Natural killer cell (primary cell): ENCODE data around the gene PIP4K2B. TPM values are rescaled to one million over a fixed set of nuclear protein-coding genes. Genes with fewer than 3 reads are reported as not detected.

Source experiments
- ATAC-seq, 3 donors: fragments of 150-1000 bp in 2 of 3; fragments of 200-7000 bp in 1 of 3; cut with Tn5 transposase; 1 replicate in 1 of 3; 2 replicates in 2 of 3; pipeline ENCODE4 v1.10.0; 2021; ENCODE audit warnings: mild to moderate bottlenecking in 2 of 3, moderate library complexity in 2 of 3
- DNase-seq, 2 donors: peaks; one replicate each; pipeline versions ENCODE4 v3.0.0 to v3.0.0-alpha.2; 2013 to 2021; ENCODE audit warnings: mixed read lengths in 1 of 2
- H3K27ac ChIP-seq: one replicate; pipeline ENCODE4 v1.5.1; 2013; ENCODE audit warnings: mild to moderate bottlenecking, low read length
- H3K27me3 ChIP-seq: one replicate; pipeline ENCODE4 v1.6.1; 2013; ENCODE audit warnings: low read length; ENCODE audit not compliant: control insufficient read depth, insufficient read depth
- H3K36me3 ChIP-seq: one replicate; pipeline ENCODE4 v1.6.1; 2013; ENCODE audit warnings: low read length; ENCODE audit not compliant: control insufficient read depth, insufficient read depth
- H3K4me1 ChIP-seq: one replicate; pipeline ENCODE4 v1.6.1; 2013; ENCODE audit warnings: low read length; ENCODE audit not compliant: control insufficient read depth, insufficient read depth
- H3K4me3 ChIP-seq: one replicate; pipeline ENCODE4 v1.5.1; 2013; ENCODE audit warnings: low read length
- H3K9me3 ChIP-seq: one replicate; pipeline ENCODE4 v1.6.1; 2013; ENCODE audit warnings: low read length; ENCODE audit not compliant: control insufficient read depth, insufficient read depth
- H3K27ac Mint-ChIP-seq, 2 donors: one replicate each; pipeline ENCODE4 v1.8.0; 2022; ENCODE audit warnings: mild to moderate bottlenecking in 2 of 2, mixed read lengths in 2 of 2, moderate library complexity in 1 of 2
- H3K27me3 Mint-ChIP-seq, 2 donors: one replicate each; pipeline ENCODE4 v1.8.0; 2022; ENCODE audit warnings: low read depth in 2 of 2, mixed read lengths in 2 of 2
- H3K36me3 Mint-ChIP-seq: one replicate; pipeline ENCODE4 v1.8.0; 2022; ENCODE audit warnings: mixed read lengths
- H3K4me1 Mint-ChIP-seq, 2 donors: one replicate each; pipeline ENCODE4 v1.8.0; 2022; ENCODE audit warnings: mixed read lengths in 2 of 2
- H3K4me3 Mint-ChIP-seq: one replicate; pipeline ENCODE4 v1.8.0; 2022; ENCODE audit warnings: mild to moderate bottlenecking, moderate library complexity, mixed read lengths
- H3K9me3 Mint-ChIP-seq, 2 donors: one replicate each; pipeline ENCODE4 v1.8.0; 2022; ENCODE audit warnings: mixed read lengths in 2 of 2
- CTCF ChIP-seq: fragments of 200-600 bp; IDR thresholded peaks from one replicate; pipeline ENCODE4 v1.8.0; 2022; ENCODE audit warnings: antibody characterized with exemption
- WGBS: methylation state at CpG from one replicate; pipeline ENCODE4 v1.1.7; 2013; ENCODE audit warnings: missing lambda C conversion rate; ENCODE audit not compliant: insufficient coverage; 5-methylcytosine and 5-hydroxymethylcytosine counted together
- intact Hi-C: fragments of 100-400 bp; cut with micrococcal nuclease; formaldehyde crosslinking; loops from one replicate; pipeline ENCODE4 v1.14.2; 2022
- total RNA-seq, 4 donors: library from RNA; stranded (reverse); fragments of 120-200 nt in 1 of 4; gene quantifications; one replicate each; pipeline versions ENCODE4 v1.2.3 to v1.2.4, GENCODE V29; 2013 to 2022

The PIP4K2B gene
- total RNA-seq, 3 donors from 2014 or later (not counting 1 experiment from before 2014, with no cell fraction given): 26.8 to 36.8 (median 36.3) TPM

- no peak for ATAC-seq
- Mint-ChIP-seq H3K4me3 (no peak overlapping the region), H3K36me3 (no peaks in the 10 kb centered on the region), H3K27ac (peak overlapping the region; percentile 53 to 61), H3K9me3 (no peaks in the 10 kb centered on the region), H3K4me1 (peaks cover 36 to 47% of the 10 kb centered on the region in 2 donors), H3K27me3 (no peaks in the 10 kb centered on the region)
- H3K4me3 ChIP-seq: no peak overlapping the region
- TF ChIP-seq CTCF: no peak
- H3K27me3 ChIP-seq: no peaks in the 10 kb centered on the region
- H3K9me3 ChIP-seq: no peaks in the 10 kb centered on the region
- 96% methylated on average over 28 of the region's 29 CpGs for WGBS
- intact Hi-C loops: no loop called here
- peaks cover 23% of the 10 kb centered on the region for H3K4me1 ChIP-seq
- peaks cover 77% of the 10 kb centered on the region for H3K36me3 ChIP-seq
- no peak overlapping the region for H3K27ac ChIP-seq
- no peak for DNase-seq
These were observed 79.9 kb downstream of the PIP4K2B start for GRCh38 chr17:38719289-38719942.

GRCh38 chr17:38717139-38717745, 82.1 kb downstream of the PIP4K2B start:
- no peaks in the 10 kb centered on the region for H3K36me3 Mint-ChIP-seq
- peaks cover 22 to 35% of the 10 kb centered on the region in 2 donors for H3K4me1 Mint-ChIP-seq
- no peak overlapping the region for H3K4me3 ChIP-seq
- 90% methylated on average over 12 of the region's 12 CpGs for WGBS
- no peak overlapping the region for H3K4me3 Mint-ChIP-seq
- no peaks in the 10 kb centered on the region for H3K9me3 Mint-ChIP-seq
- no peak for ATAC-seq
- H3K27me3 Mint-ChIP-seq: no peaks in the 10 kb centered on the region
- peaks cover 89% of the 10 kb centered on the region for H3K36me3 ChIP-seq
- H3K27ac ChIP-seq: no peak overlapping the region
- peak overlapping the region in 1 of 2 donors; percentile 36 for H3K27ac Mint-ChIP-seq
- TF ChIP-seq CTCF: no peak
- H3K4me1 ChIP-seq: peaks cover 10% of the 10 kb centered on the region
- no peak for DNase-seq
- intact Hi-C loops: no loop called here
- no peaks in the 10 kb centered on the region for H3K27me3 ChIP-seq
- no peaks in the 10 kb centered on the region for H3K9me3 ChIP-seq

GRCh38 chr17:38716368-38717005, 82.9 kb downstream of the PIP4K2B start:
- H3K27ac Mint-ChIP-seq: no peak overlapping the region
- peaks cover 15% of the 10 kb centered on the region for H3K4me1 ChIP-seq
- H3K9me3 ChIP-seq: no peaks in the 10 kb centered on the region
- H3K27me3 ChIP-seq: no peaks in the 10 kb centered on the region
- H3K4me1 Mint-ChIP-seq: peaks cover 28 to 43% of the 10 kb centered on the region in 2 donors
- ATAC-seq (no peak), DNase-seq (no peak)
- 96% methylated on average over 18 of the region's 18 CpGs for WGBS
- H3K36me3 ChIP-seq: peaks cover 90% of the 10 kb centered on the region
- H3K4me3 Mint-ChIP-seq: no peak overlapping the region
- H3K27me3 Mint-ChIP-seq: no peaks in the 10 kb centered on the region
- TF ChIP-seq CTCF: no peak
- H3K27ac ChIP-seq: no peak overlapping the region
- intact Hi-C loops: no loop called here
- H3K9me3 Mint-ChIP-seq: no peaks in the 10 kb centered on the region
- H3K36me3 Mint-ChIP-seq: no peaks in the 10 kb centered on the region
- H3K4me3 ChIP-seq: no peak overlapping the region

Other genes with a start within 250 kb of the PIP4K2B start
- gene SRCIN1, start 193.6 kb downstream of the PIP4K2B start, total RNA-seq: under 1 TPM in 2 of 3 donors, not detected in 1; 0.28 to 0.50 TPM
- gene EPOP, start 124.6 kb downstream of the PIP4K2B start, total RNA-seq: 1 to 10 TPM in 2 of 3 donors, under 1 TPM in 1; 0.66 to 1.9 (median 1.1) TPM
- gene MLLT6, start 94.3 kb downstream of the PIP4K2B start, total RNA-seq: 100 to 1,000 TPM; 478 to 578 (median 485) TPM
- gene CISD3, start 69.2 kb downstream of the PIP4K2B start, total RNA-seq: 10 to 100 TPM; 32.6 to 37.4 (median 33.9) TPM
- gene PCGF2, start 51.2 kb downstream of the PIP4K2B start, total RNA-seq: under 1 TPM in 1 of 3 donors, not detected in 2; 0.12 TPM
- 100 to 1,000 TPM; 102 to 129 (median 118) TPM for gene PSMB3, start 46.8 kb downstream of the PIP4K2B start, total RNA-seq
- gene CWC25, start 25.8 kb upstream of the PIP4K2B start, total RNA-seq: 10 to 100 TPM; 63.8 to 79.4 (median 74.4) TPM
- 100 to 1,000 TPM; 752 to 934 (median 923) TPM for gene RPL23, start 54.2 kb upstream of the PIP4K2B start, total RNA-seq
- gene LASP1, start 70.5 kb upstream of the PIP4K2B start, total RNA-seq: 100 to 1,000 TPM; 293 to 363 (median 340) TPM
- not detected for gene FBXO47, start 167.8 kb upstream of the PIP4K2B start, total RNA-seq